Activated CD4-positive, CD25-positive, alpha-beta regulatory T cell treated with anti-CD3 and anti-CD28 coated beads, Interleukin-2, amount 50 U/mL, for 72 hours (primary cell): ENCODE measurements around the gene FAXDC2.

Experiments
- DNase-seq: peaks from one replicate; pipeline ENCODE4 v3.0.0; 2021

The FAXDC2 gene, protein sequence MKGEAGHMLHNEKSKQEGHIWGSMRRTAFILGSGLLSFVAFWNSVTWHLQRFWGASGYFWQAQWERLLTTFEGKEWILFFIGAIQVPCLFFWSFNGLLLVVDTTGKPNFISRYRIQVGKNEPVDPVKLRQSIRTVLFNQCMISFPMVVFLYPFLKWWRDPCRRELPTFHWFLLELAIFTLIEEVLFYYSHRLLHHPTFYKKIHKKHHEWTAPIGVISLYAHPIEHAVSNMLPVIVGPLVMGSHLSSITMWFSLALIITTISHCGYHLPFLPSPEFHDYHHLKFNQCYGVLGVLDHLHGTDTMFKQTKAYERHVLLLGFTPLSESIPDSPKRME

DNA sequence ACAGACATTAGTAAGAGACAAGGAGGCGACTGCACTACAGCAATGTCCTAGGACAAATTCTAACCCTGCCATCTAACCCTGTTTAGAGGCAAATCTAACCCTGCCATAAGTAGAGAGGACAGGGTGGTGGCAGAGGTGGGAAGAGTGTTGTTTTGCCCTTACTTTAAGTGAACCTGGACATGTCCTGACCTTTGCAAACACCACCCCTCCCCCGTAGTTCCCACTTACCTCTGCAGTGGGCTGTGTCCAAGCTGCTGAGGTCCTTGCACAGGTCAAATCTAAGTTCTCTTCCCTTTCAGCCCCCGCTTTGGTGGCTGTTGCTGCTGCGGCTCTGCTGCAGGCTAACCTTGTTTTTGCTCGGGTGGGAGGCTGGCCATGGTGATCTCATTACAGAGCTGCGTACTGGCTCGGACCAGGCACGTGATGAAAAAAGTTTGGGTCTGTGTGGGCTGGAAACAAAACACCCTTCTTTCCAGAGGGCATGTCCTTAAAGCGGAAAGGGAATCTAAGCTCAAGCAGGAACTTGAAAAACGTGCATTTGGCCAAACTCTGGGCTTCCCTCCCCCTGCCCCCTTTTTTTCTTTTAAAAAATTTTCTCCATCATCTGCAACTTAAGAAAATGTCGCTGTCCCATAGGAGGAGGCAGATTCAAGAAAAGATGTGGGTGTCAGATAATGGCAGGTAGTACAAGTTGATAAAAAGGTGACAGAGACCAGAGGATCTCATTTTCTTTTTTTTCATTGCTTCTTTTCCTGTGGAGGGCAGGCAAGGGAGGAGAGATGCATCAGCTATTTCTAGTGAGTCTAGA is at the start of gene FAXDC2:
Gene FAXDC2 (minus strand): TSS at position 349 of the 808 bp plus-strand sequence. CDS start 12,425 bp downstream, outside the sequence.
- no peak for DNase-seq

DNA sequence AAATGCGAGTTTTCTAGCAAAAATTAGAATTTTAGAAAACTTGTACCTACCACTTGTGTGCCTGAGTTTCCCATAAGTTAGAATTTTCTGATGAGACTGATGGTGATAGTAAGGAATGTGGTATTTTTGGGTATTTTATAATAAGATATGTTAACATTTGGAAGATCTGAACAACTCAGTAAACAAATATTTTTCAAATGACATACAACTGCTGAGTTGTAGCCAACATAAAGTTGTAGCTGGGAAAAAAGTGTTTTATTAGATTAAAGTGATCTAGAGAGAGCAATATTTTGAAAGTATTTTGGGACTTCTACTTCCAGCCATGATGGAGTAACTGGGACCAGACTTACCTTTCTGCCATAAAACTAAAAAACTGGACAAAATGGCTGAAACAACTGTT is 49.7 kb upstream of the FAXDC2 start:
- no peak for DNase-seq

DNA sequence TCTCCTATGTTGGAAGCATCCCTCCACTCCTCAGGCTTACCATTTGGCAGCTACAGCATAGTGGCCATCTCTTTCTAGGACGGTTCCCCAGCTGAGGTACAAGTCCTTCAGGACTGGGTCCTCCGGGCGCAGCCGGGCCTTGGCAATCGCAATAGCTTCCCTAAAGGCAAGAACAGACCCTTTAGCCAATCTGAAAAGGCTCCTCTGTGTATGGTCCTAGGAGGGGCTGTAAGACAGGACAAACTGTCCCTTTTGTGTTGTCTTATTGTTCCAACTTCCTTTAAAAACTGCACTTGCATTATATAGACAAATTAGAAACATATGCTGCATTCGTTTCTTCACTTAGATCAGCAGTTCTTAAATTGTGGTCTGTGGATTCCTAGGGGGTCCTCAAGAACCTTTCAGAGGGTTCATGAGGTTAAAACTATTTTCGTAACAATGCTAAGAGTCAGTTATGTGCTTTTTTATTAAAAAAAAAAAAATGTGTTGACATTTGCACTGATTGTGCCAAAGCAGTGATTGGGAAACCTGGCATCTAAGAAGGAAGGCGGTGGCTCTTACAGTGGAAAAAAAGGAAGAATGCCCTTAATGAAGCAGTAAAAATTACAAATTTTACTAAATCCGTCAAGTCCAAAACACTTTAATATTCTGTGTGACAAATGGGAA is 48.9 kb upstream of the FAXDC2 start:
- no peak for DNase-seq

DNA sequence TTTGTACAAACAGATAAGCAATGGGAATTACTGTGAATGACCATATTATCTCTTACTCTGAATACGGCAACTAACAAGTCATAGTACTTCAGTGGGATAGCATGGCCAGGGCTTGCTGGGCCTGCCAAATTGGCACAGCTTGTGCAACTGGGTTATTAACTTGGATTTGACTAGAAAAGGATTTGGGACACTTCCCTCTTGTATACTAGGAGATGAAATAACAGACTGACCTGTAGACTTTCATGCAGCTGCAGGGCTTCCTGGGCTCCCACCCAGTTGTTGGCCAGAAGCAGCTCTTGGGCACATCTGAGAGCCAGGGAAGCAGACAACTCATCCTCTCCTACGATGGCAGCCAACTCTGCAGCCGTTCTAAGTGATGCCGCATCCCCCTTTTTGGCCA is 47.8 kb upstream of the FAXDC2 start:
- DNase-seq: no peak

DNA sequence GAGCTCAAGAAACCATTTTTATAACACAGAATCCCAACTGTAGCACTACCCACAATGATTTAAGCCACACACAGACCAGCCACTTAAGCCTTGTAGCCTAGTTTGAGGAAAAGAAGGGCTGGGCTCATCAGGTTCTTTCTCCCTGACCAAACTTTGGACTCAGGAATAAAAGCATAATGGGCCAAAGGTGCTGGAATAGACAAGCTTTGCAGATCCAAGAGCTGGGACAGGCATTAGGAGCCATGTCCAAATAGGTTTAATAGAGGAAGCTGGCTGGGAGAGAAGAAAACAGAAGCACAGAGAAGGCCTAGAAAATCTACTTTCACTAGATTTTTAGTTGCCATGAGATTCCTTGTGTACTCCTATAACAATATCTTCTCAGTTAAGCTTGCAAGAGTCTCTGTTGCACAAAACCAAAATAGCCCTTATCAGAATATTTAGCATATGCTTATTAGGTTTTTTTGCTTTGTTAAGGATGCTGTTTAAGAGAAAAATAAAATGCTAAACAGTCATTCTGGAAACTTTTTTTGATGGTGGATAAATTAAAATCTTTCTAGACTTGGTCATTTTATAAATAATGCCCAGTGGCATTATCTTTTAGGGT is 46.3 kb upstream of the FAXDC2 start:
- DNase-seq: no peak

DNA sequence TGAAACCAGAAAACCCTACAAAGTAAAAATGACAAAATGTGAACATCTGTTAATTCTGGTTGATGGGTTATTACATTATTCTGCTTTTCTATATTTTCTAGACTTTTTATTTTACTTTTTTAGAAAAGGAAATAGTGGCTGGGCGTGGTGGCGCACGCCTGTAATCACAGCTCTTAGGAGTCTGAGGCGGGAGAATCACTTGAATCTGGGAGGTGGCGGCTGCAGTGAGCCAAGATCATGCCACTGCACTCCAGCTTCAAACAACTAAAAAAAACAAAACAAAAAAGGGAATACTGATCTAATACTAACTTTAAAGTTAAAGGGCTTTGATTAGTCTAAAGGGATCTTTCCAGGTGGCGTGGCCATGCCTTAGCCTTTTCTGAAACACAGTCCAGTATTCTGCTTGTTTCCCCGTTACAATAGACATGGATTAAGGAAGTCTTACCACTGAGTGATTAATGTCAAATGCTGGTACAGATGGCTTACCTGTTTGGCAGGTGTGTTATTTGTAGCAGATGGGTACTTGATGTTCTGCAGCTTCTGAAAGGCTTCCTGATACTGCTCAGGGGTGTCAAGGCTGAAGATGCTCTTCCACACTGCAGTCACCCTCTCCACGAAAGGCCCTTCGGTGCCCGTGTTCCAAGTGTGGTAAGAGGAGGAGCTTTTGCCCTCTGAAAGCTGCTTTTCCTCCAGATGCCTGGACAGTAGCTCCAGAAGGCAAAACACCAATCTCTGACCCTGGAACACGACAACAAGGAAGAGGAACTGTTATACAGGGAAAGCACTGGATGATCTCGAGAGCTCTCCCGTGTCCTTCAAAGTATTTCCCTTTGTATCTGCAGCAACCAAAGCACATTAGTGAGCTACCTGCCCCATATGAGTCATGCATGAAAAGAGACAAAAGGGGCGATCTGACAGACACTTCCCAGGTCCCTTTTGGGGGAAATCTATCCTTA is 45.5 kb upstream of the FAXDC2 start:
- DNase-seq: no peak

DNA sequence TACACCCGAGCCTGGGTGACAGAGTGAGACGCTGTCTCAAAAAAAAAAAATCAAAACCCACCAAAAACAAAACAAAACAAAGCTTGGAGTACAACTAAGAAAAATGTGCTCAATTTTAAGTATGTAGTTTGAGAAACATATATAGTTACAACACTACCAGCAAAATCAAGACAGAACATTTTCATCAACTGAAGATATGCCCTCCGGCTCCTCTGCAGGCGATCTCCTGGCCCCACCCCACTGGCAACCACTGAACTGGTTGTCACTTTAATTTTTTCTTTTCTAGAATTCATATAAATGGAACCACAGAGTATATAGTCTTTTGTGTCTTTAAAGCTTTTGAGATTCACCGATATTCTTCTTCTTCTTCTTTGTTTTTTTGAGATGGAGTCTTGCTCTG is 43.0 kb upstream of the FAXDC2 start:
- DNase-seq: no peak

DNA sequence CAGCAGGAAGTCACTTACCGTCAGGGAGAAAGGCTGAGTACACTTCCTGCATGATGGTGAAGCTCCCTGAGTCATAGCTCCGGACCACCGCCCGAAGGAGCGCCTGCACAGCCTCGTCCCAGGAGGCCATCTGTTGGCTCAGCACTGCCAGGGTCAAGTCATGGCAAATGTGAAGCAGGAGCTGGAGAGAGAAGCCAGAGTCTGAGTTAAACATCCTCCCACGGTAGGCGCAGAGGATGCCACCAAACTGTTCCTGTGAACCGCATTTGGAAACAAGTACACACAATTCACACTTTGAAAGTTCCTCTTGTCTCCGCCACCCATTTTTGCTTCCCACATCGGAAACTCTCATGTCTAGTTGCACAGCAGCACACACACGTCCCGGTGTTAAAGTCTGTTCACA is 42.0 kb upstream of the FAXDC2 start:
- no peak for DNase-seq

DNA sequence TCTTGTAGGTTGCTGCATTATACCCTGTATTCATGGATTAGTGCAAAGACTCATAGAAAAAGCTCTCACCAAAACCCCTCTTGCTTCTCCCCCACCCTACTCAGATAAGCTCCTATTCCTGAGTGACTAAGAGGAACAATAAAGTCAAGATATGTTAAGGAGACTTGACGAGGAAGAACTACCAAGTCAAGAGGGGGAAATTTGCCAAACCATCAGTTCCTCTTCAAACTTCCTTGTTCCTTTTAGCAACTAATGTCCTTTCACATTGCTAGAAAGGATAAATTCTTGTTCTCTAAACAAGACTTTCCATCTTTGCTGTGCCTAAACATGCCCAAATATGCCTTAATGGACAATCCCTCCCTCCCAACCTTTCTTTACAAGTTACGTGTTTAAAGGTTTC is 35.0 kb upstream of the FAXDC2 start:
- no peak for DNase-seq

DNA sequence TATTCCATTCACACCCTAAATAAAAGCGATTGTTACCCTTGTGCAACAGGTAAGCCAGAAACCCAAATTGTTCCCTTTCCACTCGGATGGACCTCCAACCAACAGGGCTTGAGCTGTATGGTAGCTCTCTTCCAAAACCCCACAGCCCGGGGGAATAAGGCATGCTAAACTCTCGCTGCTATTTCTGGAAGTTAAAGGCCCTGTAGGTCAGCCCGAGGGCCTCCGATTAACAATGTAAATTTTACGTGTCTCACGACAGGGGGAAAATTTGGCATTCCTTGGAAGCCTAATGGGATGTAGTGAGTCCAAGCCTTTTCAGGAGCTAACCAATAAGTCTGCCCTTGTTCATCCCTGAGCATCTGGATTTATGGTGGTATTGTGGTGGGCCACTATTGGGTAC is 34.0 kb upstream of the FAXDC2 start:
- DNase-seq: no peak

DNA sequence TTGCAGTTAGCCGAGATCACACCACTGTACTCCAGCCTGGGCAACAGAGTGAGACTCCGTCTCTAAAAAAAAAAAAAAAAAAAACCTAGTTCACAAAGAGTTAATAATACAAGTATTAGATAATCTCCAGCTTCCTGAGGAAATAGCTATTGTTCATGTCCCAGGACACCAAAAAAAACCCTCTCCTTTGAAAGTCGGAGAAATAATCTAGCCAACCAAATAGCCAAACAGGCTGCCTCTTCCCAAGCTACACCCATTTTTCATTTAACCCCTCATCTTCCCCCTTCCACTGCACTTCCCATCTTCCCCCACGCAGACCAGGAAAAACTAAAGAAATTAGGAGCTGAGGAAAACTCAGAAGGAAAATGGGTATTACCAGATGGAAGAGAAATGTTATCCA is 31.6 kb upstream of the FAXDC2 start:
- DNase-seq: no peak

DNA sequence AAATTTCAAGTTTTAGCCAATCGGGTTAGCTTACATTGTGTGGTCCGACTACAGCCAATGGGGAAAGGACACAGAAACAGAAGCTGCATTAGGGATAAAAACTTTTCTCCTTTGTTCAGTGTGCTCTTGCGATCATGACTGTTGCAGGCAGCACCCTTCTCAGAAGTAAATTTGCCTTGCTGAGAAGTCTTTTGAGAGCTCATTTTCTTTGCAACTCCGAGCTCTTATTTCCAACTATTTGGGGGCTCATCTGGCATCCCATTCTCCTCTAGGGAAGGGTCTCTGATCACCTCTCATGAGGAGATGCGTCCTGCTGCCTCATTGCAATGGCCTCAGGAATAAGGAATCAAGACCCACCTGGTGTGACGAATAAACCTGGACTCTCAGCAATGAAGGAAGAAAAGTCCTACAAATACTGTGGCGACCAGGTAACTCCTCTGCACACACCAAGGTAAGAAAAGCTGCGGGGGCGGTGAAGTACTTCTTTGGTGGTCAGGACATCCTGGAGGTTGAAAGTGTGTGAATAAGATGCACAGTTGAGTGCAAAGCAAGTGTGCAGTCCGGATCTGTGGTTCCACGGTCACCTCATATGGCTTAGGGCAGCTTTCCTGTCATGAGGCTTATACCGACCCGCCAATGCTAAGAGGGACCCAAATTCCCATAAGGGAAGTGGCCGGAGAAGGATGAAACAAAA is 28.4 kb upstream of the FAXDC2 start:
- DNase-seq: no peak

DNA sequence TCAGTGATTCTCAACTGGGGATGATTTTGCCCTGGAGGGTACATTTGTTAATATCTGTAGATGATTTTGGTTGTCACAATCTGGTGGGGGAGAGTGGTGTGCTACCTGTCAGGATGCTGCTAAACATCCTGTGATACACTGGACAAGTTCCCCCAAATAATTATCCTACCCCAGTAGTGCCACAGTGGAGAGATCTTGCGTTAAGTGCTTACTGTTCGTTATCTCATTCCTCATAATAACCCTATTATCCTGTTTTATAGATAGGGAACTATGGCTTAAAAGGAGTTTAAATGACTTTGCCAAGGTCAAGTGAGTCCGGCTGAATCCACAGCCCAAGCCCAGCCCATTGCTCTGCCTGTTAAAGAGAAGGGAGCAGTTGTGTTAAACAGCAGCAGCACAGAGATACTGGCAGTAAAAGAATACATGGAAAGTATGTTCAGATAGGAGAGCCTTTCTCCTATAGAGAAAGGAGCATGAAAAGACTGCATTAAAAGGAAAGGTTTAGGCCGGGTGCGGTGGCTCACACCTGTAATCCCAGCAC is 23.5 kb upstream of the FAXDC2 start:
- DNase-seq: no peak

DNA sequence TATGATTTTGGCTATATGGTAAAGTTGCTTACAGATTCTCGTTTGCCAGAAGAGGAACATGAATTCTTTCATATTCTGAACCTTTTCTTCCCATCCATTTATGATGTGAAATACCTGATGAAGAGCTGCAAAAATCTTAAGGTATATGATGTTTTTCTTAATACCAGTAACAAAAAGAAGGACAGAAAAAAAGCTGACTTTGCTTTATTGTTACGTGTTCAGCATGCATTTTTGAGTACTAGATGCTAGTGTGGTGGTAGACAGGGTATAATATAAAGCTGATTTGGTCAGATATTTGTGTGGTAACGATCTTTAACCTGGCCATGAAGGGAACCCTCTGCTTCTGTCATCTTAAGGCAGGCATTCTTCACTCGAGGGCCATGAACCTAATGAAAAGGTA is 21.3 kb upstream of the FAXDC2 start:
- DNase-seq: no peak

DNA sequence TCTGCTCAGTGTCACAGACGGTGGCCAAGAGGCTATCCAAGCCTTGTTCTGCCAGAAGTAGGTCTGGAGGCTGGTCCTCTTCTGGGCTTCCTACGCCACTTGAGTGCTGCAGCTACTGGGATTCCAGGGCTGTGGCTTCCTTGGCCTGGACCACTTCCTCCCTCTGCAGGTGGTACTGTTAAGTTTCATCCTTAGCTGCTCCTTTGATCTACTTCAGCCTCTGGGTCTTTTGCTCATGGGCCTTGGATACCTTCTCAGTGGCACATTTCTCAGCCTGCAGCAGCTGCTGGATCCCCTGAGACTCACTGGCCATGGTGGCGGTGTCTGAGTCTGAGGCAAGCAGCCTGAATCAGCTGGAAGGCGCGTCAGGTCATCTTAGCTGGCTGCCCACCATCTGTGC is 18.3 kb upstream of the FAXDC2 start:
- DNase-seq: no peak

DNA sequence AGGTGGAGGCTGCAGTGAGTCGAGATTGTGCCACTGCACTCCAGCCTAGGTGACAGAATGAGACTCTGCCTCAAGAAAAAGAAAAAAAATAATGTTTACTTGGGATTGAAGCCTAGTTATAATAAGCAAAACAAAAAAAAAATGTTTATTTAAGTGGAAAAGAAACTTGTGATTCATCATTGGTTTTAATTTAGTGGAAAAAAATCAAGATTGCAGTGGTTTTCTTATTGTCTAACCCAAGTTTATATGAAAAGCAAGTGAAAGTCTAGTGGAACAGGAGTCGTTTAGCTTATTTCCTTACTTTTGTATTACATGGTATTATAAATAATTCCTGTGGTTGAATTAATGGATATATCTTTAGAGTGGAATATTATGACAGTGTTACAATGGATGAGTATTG is 16.4 kb upstream of the FAXDC2 start:
- DNase-seq: no peak

DNA sequence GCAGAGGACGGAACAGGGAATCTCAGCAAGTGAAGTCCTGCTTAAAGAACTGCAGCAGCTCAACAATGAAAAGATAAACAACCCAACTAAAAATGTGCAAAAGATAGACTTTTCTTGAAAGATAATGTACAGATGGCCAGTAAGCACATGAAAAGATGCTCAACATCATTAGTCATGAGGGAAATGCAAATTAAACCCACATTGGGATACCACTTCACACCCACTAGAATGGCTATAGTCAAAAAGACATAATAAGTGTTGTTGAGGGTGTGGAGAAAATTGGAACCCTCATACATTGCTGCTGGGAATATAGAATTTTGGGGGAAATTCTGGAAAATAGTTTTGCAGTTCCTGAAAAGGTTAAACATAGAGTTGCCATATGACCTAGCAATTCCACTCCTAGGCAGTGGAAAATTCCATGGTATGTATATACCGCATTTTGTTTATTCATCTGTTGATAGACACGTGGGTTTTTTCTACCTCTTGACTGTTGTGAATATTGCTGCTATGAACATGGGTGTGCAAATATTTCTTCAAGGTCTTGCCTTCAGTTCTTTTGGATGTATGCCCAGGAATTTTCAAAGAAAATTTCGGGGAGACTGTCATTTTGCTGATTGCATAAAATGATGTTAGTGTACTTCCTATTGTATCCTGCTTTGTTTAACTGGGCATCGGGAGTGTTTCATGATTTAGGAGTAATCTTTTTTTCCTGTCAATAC is 15.2 kb upstream of the FAXDC2 start:
- DNase-seq: no peak

DNA sequence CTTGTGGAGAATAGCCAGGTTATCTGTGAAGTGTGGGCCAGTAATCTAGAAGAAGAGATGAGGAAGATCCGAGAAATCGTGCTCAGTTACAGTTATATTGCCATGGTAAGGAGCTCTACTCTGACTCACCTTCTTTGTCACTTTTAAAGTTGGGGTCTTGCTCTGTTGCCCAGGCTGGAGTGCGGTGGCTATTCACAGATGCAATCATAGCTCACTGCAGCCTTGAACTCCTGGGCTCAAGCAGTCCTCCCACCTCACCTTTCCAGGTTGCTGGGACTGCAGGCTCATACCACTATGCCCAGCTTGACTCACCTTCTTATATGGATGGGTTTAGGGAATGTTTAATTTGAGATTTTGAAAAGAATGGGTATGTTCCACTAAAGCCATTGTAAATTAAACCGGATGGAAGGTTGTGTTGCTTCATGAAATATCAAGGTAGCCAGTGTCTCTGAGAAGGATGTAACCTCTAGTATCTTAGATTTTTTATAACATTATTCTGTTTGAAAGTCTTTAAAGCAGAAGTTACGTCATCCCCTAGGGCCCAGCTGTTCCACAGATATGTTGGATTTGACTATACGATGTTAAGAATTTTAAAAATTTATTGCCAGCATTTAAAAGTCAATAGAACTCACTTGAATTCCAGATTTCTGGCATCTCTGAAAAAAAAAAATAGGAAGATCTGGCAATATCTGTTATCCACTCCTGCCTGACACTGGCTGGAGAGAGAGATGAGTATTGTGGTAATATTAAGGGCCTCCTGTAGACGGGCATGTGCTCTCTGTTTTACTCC is 13.1 kb upstream of the FAXDC2 start:
- no peak for DNase-seq

DNA sequence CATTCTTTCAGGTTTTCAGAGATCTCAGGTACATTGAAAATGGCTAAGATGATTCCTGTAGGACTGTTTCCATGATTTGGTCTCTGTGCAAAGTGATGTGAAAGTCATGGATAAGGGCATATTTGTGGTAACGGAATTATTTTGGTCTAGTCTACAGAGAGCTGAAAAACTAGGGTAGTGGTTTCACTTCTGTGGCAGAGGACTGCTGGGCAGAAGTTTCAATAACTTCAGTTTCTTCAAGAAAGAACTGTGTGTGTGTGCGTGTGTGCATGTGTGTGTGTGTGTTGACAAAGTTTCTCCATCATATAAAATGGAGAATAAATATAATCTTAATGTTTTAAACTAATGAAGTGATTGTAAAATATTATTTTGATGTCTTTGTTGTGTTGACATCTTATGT is 12.4 kb upstream of the FAXDC2 start:
- DNase-seq: no peak

DNA sequence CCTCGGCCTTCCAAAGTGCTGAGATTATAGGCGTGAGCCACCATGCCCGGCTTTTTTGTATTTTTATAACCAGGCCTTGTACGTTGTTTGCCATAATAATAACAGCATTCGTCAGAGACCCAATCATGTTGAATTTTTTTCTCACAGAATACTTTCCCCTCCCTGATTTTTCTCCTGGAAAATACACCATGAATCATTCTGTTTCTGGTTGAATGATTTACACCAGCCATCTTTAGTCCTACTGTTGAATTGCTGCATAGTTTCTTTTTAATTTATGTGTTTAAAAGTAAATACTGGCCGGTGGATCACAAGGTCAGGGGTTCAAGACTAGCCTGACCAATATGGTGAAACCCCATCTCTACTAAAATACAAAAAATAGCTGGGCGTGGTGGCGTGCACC is 11.5 kb upstream of the FAXDC2 start:
- no peak for DNase-seq
